Activated CD4-positive, alpha-beta T cell treated with anti-CD3 and anti-CD28 coated beads for 48 hours (primary cell): Measurements from ENCODE around the gene KCNE1.

Experiments used
- DNase-seq: peaks from one replicate; pipeline ENCODE4 v3.0.0-alpha.2; 2020

KCNE1 gene

DNA sequence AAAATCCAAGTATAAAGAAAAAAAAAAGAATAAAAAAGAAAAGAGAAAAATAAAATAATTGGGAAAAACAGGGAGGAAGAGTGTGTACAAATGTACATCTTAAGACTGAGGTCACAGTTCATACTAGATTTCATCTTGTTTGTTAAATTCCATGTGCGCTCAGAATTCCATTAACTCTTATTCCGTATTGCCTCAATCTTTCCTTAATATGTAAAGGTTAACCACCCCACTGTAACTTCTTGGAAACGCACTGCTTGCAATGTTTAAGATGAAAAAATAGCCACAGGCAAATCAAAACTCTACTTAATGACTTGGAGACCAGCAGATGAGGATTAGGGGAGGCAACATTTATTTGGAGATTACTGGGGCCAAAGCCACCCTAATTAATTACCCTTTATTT is 23.9 kb upstream of the KCNE1 start:
- DNase-seq = no peak

DNA sequence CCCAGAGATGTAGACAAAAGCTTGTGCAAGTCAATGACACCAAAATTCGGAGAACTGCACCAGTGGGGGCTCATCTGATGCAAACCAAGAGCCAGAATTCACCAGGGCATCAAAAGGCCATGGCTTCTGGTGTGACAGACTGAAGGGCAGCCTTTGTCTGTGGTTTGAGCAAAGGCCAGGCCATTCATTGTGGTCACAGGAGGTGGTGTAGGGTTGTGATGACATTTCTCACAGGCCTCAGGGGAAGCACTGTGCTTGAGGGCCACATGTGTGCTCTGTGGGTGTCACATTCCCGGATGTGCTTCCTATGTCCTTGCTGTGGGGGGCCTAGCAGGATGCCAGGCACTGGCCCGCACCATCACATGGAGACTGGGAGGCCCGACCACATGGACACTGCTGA is 22.5 kb upstream of the KCNE1 start:
- DNase-seq = no peak

DNA sequence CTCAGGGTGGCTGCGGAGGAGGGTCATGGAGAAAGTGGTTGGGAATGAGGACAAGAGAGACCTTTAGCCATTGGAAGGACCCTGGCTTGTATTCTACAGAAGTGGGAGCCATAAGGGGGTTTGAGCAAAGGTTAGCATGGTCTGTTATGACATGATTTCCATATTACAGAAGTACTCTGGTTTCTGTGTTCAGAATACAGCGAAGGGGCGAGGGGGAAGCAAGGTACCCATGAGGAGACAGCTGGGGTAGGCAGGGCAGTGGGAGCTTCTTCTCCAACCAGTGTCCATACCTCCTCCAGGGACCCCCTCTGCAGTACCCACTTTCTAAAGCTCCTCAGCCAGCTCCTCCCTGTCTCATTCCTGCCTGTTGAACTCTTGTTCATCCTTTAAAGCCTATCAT is 21.9 kb upstream of the KCNE1 start:
- DNase-seq = no peak

DNA sequence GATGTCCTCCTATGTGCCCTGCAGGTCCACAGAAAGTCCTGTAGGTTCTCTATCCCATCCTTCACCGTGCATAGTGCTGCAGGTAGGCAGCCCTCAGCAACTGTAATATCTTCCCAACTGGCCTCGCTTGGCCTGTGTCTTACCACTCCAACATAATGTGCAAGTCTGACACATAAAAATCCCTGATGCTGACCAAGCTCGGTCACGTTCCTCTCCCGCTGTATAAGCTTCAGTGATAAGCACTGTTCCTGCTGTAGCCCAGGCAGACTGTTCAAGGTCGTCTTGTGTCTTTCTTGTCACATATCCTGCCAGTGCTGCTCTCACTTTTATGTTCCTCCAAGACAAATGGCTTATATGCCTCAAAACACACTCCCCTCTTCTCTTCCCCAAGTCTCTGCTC is 19.4 kb upstream of the KCNE1 start:
- DNase-seq = no peak

DNA sequence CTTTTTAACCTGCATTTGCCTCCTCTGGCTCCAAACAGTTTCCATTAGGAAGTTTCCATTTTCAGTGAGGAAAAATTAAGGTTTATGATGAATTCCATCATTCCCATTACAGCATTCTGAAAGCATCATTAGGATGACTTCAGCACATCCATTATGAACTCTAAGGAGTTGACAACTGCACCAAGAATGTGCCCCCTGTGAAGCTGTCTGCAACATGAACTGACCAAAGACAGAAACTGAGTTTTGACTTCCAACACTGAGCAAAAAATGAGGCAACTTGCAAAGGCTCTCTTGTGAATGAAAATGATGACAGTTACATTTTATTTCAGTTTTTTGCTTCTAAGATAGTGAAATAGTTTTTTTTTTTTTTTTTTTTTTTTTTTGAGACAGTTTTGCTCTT is 18.3 kb upstream of the KCNE1 start:
- no peak for DNase-seq

DNA sequence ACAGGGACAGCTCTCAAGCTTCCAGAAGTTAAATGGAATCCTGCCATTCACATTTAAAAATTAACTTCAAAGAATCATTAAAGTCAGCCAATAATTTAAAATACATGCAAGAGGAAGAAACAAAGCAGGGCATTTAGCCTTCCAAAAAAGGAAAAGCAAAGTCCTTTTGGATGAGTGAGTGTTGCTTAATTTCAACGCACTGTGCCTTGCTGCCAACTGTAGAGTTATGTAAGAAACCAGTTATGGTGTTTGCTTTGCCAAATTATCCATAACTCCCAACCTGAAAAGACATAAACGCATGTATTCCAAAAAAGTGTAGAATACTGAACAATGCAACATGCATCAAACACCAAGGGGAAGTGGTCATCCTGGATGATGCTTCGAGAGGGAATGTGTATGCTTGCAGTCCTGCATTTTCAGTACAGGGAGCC is 16.1 kb upstream of the KCNE1 start:
- DNase-seq = no peak

DNA sequence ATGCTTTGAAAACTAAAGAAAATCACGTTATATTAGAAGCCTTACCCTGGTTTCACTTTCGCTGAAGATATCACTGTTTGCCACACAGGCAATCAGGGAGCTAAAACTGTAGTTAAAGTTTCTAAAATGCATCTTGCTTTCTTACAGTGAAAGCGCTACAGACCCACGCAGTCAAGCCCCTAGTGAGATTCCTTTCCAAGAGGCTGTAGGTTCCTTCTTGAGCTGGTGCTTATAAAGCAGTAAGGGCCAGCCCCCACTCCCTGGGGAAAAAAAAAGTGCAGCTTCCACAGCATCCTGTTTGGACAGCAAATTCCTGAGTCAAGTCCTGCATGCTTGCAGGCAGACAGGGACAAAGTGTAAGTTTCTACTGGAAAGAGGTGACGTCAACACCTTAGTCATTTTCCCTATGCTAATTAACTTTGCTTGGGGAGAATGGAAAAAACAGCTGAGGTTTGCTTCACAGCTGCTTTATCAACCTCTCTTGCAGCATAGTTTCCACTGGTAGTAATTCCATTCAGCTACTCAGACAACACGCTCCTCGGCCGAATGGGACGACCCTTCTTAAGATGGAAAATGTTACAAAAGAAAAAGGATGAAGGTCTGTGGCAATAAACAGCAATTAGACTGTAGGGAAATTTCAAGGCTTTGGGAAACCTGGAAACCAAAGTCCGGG is 14.7 kb upstream of the KCNE1 start:
- peak; percentile 65 for DNase-seq

DNA sequence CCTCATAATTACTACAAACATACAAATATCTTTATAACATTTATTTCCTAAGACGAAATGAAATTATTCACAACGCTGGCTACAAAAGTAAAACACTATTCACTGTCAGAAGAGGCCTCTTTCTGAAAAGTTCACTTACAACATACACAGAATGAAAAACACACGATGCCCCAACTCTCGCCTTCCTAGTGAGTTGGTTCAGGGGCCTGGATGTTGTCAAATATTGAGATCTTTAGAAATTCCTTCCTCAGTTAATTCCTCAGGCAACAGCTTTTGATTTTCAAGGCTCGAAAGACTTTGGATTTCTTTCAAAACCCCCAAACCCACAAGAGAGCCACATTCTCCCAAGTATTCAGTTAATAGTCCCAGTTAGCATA is 14.2 kb upstream of the KCNE1 start:
- DNase-seq = no peak

DNA sequence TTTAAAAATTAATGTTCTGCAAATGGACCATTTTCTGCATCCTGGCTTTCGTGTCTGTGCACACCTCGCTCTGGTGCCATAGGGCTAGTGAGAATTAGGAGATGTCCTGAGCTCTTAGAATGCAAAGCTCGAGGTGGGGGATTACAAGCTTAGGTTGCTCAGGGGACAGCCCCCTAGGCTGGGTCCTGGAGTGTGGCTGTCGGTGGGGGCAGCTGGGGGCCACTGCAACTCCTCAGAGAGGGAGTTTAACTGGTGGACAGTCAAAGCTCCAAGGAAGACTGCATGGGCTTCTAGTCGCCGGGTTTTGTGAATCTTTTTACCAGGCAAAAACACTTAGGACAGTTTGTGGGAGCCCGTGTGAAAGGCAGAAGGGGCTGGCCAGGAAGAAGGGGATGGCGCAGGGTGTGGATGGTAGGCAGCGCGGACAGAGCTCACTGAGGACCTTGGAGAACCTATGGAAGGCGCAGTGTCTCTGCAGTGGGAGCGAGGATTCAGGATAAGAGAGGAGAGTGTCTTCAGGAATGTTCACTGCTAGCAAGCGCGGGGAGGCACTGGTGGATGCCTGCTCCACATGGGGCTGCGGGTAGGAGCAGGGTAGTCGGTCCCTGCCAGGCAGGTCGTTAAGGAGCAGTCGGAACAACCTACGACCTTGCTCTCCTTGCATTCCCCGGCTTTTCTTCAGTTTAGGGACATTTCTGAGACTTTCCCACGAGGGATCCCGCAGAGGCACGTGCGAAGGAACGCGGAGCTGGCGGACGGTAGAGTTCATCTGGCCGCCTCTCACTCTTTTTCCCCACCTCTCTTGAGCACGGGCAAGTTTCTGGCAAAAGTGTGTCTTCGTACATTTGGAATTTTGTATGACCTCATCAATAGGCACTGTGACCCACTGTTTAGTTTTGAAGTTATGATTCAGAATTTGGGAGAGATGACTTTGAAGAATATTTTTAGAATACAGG is 12.9 kb upstream of the KCNE1 start:
- DNase-seq = no peak

DNA sequence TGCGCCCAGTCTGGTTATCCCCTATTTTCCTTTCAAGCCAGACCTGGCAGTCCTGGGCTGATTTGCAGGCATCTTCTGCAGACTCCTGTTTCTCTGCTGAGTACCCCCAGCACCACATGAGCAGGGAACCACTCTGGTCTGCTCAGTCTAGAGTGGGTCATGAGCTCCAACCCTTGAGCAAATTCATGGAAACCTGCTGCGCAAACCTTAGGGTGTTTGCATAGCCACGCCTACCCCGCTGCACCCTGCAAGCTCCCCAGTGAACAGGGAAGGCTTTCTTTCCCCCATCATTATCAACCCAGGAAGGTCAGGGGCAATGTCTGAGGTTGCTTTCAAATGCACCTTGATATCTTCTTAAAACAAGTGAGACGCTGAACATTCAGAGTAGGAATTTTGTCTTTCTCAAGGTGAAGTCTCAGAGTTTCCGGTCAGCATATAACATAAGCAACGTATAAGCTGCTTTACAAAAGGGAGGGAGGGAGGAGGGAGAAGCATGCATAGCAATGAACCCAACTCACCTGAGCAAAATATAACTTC is 11.1 kb upstream of the KCNE1 start:
- no peak for DNase-seq

DNA sequence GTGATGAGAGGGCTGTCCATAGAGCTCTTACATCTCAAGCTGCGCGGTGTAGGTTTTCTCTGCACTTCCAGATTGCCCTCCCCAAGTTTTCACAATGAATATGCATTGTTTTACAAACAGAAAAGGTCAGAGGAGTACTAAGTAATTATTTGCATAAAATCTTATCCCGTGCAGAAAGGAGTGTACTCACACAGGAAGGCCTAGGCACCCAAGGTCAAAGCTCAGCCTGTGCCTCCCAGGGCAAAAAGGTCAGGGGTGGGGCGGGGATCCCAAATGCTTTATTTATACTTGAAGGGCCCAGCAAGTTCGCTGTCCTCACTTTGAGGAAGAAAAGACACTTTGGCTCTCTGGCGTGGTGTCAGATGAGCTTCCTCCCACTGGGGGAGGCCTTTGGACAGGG is 10.3 kb upstream of the KCNE1 start:
- no peak for DNase-seq

DNA sequence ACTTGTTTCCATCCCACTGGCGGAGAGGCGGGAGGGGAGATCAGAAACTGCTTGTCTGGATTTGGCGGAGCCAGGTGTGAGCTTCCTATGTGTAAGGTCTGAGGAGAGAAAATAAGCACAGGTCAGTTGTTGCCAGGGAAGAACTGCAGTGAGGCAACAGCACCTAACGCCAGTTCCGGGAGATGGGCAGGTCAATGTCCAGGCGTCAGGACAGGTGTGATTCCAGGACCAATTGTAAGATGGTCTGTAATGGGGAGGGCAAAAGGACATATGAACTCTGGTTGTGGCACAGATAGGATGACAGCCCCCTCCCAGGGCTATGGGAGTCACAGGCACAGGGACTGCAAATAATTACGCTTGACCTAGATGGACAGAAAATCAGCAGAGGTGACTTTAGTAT is 9.6 kb upstream of the KCNE1 start:
- no peak for DNase-seq

DNA sequence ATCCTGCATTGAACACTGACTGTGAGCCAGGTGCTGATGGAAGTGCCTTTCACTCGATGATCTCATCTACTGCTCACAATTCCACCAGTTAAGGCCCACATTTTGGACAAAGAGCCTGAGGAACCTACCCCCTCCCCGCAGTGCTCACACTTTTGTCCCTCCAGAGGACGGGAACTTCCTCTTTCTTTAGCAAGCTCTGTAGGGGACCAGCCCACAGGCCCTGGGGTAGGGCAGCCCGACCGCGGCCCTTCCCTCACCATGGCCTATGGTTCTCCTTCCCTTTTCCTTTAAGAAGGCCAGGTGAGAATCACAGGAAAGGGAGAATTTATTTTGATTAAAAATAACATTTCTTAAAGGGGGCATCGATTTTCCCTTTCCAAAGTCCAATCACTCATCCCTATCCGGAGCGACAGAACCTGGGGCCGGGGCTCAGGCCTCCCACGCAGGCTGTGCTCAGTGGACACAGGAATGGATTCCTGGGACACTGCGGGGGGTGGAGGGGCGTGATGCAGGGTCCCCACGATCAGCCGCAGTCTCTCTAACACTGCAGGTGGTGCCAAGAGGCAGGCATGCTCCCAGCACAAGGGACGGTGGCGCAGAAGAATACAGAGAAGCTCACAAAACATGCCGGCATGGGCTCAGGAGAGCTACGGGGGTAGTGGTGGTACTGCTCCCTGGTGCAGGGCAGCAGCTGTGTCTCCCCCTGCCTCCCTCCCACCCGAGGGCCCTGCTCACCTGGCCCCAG is 8.9 kb upstream of the KCNE1 start:
- no peak for DNase-seq

DNA sequence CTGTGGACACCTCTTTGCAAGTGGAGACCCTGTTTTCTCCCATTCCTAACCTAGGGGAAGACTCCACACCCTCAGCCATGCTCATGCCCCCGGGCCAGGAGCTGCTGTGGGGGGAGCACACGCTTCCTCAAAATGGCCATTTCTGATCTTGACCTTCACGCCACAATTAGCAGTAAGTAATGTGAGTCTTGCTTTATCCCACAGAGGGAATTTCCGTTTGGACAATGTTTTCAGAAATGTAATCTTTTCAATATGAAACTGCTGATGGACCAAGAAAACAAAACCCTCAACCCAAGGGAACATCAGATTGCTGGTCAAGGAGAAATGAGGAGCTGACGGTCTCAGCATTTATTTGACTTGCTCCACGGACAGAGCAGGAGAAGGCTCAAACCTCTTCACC is 8.3 kb upstream of the KCNE1 start:
- no peak for DNase-seq

DNA sequence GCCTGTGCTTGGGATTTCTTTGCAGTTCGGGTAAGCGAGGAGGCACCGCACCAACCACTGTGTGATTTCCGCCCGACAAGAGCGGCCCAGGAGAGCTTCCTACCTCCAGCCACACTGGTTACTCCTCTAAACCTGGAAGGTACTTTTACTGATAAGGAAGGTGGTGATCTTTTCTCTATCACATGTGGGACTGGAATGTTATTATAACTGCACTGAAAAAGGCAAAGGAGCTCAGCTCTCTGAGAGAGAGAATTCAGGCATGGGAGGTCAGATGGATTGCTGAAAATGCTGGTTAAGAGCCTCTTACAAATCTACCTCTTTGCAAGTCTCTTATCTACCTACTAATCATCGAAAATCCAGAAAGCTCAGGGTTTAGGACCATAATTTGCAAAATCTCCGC is 7.7 kb upstream of the KCNE1 start:
- DNase-seq = no peak

DNA sequence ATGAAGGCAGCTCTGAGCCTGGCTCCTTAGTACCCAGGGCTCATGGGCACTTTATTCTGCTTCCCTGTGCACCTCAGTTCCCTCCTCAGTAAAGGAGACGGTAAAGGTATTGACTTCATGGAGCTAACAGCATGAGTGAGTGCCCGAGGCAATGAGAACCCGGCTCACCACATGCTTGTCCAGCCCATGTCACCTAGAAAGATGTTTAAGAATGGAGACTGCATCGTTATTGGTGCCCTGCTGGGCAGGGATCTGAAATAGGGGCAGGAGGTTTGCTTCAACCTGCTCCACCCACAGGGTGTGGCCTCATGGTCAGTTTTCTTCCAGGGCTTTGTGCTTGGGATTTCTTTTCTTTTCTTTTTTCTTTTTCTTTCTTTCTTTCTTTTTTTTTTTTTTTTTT is 7.0 kb upstream of the KCNE1 start:
- DNase-seq = no peak

DNA sequence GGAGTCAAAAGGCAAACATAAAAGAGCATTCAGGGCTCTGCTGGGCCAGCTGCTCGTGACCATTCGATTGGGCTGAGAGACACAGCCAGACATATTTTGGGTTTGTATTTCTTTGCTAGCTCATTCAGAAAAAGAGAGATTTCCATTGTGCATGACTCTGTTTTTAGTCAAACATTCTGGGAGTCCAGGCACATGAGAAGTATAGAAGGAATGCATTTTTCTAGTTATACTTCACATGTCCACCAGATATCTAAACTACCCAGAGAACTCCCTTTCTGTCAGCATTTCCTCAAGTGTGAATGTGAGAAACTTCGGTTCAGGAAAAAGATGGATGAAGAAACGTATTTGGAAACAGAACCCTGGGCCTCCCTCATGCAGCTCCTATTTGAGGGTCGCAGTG is 6.3 kb upstream of the KCNE1 start:
- DNase-seq = no peak

DNA sequence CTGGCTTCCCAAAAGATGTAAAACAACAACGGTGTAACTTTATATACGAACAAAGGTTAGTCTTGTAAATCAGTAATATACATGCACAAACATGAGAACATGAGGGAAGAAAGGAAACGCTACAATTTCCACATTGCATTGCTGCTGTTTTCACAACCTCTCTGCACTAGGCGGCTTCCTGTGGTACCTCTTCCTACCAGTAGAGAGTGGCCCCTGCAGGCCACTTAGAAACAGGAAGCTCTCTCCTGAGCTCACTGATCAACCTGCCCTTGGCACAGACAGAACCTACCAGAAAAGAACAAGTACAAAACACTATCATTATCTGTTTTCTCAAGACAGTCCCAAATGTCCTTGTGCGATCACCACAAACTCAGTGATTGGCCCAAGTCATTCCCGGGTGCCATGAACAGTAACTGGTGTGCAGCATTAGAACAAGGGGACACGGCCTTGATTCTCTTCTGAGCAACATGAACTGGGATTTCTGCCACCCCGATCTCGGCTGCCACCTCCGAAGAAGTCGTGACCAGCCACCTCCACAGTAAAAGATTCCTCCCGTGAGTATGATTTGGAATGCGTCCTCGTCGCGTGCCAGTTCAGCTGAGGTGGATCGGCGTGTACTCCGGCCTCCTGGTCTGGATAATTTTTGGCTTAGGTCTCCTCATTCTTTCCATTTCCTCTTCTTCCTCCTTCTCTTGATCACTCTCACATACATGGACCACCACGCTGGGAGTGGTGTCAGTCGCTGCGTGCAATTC is 5.7 kb upstream of the KCNE1 start:
- DNase-seq = peak; percentile 48

DNA sequence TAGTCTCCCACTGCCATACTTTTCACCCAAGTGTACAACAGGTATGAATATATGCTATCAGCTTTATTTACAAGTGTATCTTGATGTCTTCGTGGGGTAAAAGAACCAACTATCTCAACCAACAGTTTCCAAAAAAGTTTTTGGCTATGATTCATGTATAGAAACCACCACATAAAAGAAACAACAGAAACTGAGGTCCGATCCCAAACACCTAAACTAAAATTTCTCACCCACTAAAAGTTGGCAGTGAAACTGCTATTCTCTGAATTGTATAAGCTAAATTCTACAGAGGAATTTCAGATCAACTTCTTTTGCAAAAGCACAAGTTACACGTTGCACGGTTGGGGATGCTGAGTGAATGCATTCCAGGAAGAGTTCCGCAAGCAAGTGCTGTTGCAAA is 5.0 kb upstream of the KCNE1 start:
- no peak for DNase-seq

DNA sequence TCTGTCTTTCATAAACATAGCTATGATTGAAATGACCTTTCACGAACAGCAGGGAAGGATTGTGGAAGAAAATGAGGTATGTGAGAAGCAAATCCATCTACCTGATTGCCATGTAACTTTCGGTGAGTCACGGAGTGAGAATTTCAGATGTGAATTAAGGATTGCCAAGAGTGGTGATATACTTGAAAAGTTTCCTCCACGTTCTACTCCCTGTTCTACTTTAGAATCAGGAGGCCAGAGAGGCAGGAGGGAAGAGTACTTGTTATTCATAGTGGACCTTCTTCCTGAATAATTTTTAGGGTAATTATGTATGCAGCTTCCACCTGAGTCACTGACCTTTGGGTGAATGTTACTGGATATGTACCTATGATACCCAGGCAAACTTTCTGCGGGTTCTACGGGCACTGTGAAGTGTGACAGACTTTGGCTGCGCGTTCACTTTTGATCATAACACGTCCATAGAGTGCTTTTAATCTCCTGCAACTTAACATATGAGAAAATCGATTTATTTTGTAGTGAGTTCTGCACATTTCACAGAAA is 2.6 kb upstream of the KCNE1 start:
- DNase-seq = no peak

DNA sequence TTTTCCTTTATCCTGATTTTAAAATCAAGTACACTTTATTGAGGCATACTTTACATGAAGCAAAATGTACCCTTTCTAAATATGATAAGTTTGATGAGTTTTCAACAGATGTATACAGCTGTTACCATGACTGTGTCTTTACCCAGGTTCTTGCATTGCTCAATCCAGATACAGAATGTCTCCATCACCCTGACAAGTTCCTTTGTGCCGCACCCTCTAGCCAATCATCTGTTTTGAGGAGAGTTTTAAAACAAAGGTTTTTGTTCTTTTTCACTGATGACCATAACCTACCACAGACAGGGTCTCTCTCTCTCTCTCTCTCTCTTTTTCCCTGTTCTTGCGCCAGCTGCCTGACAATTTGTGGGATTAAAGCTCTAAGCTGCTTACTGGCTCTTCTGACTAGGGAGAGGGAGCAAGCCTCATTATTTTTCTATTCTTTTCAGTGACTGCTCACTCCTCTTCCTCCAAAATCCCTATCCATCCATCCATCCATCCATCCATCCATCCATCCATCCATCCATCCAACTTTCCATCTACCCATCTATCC is 1.2 kb upstream of the KCNE1 start:
- DNase-seq = no peak

DNA sequence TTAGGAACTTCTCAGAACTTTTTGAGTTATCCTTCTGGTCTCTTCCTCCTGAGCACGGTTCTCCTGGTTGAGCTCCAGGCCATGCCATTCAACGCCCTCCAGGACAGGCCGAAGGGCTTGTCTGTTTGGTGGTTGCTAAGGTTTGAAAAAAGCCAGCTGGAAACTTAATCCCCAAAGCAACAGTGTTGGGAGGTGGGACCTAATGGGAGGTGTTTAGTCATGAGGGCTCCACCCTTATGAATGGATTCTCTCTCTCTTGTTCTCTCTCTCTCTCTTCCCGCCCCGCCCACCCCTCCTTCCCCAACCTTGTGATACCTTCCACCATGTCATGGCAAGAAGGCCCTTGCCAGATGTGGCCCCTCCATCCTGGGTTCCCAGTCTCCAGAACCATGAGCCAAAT is 829 bp downstream of the KCNE1 start:
- DNase-seq = no peak
